Muscle of arm (tissue), 12 donors: ENCODE results near the gene RPSA. TPM values are rescaled to one million over a fixed set of nuclear protein-coding genes. Genes with fewer than 3 reads are reported as not detected.

Source experiments
- DNase-seq: peaks from one replicate; pipeline ENCODE4 v3.0.0-alpha.2; 2013
- polyA plus RNA-seq, 12 donors: library from polyadenylated mRNA; unstranded; fragments of 120-200 nt; gene quantifications; one replicate each; pipeline ENCODE4 v1.2.1, GENCODE V29; 2013; ENCODE audit not compliant: insufficient read length in 12 of 12

RPSA gene
- polyA plus RNA-seq, 12 donors = 862 to 2,369 (median 1,833) TPM; not detected in 1

GRCh38 chr3:39383881-39384664, 22.4 kb upstream of the RPSA start:
- DNase-seq = peak; percentile 92

GRCh38 chr3:39384665-39385000, 21.9 kb upstream of the RPSA start:
- no peak for DNase-seq

DNA sequence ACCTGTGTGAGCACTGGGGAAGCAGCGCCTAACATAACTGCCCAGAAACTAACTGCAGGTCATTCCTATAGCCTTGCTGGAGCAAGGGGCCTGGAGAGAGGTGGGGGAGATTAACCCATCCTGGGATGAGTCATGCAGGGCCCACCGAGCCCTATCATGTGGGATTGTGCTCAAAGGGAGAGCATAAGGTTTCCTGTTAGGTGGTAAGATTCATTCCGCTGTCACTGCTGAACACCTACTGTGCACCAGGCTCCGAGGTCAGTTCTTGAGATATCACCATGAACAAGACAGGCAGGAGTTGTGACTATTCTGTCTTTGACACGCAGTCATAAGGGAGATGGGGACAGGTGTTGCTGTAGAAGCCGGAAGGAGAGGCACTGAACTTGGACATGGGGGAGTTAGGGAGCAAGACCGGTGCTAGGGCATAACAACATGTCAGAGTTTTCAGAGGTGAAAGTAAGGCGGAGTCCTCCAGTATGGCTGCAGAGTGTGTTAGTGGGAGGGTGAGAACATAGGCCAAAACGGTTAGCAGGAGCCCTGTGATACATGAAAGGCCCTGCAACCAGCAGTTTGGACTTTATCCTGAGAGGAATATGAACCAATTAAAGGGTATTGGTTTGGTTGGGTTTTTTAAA, 20.9 kb upstream of the RPSA start:
- DNase-seq = no peak

GRCh38 chr3:39386318-39386717, 20.2 kb upstream of the RPSA start:
- no peak for DNase-seq

DNA sequence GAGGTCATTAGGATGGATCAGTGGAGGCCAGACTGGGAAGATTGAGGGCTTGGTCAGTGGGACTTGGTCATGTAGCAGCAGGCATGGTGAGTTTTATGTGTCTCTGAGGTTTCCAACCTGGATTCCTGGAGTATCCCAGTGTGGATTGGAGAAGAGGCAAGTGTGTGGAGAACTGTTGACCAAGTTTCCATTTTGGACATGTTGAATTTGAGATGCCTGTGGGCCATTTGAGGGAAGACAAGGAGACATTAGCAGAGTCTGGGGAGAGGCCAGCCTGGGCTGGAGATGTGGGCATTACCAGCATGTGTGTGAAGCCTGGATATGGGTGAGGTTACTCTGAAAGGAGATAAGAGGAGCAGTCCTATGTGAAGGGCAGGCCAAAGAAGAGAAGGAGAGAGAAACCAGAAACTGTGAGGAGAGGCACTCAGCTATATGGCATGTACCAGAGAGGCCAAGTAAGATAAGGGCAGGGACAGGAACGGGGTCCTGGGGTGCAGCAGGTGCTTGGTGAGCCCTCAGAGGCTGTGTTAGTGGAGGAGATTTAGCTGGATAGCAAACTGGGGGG, 19.0 kb upstream of the RPSA start:
- DNase-seq = no peak

DNA sequence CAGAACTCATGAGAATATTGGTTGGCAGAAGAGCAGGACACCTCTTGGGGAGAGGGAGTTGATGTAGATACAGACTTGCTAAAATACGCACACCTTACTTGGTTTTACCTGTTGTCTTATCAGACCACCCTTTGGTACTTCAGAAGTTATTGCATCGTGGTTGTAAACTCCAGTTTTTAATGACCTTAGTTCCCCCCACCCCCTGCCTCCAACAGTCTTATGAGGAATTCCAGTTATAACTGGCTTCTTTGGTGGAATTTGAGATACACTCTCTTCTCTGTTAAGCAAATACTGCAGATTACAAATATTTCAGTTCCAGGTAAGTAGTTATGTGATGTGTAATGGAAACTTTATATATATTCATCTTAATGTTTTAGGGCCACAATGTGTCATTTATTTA, 18.4 kb upstream of the RPSA start:
- no peak for DNase-seq

DNA sequence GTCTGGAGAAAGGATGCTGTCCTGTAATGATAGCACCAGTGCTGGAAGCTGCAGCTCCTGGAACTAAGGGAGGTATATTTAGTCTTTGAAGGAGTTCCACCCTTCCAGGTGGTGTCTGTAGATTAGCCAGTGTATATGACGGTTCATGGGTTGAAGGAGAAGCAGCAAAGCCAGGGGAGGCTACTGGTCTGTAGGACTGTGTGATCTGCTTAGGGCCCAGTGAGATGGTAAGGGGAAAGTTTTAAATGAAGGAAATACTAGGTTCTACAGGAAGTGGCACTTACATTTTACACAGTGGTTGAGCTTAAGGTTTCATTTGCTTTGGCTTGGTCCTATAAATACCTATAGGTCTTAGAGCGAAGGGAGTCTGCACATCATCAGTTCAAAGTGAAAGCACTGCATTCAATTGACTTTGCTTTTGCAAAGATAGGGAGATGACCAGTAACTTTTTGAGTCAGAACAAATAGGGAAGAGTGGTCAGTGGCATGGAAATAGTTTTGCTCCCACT, 17.7 kb upstream of the RPSA start:
- DNase-seq = no peak

- no peak for DNase-seq
Measured at GRCh38 chr3:39390181-39390580, 16.3 kb upstream of the RPSA start.

GRCh38 chr3:39396690-39397089, 9.8 kb upstream of the RPSA start:
- no peak for DNase-seq

- no peak for DNase-seq
Measured at GRCh38 chr3:39398700-39399099, 7.8 kb upstream of the RPSA start.

DNA sequence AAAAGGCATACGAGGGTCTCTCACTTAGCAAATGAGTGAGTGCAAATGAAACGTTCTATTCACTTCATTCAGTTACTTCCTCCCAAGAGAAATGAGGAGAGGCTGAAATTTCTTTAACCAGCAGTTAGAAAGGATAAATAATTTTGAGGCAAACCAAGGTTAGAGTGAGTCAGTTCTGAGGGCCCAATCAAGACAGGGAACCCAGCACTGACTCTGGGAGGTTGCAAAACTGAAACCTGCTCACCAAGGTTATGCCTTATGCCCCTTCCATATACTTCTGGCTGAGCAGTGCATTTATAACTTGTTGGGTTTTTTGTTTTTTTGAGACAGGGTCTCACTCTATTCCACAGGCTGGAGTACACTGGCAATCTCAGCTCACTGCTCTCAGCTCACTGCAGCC, 4.5 kb upstream of the RPSA start:
- no peak for DNase-seq

DNA sequence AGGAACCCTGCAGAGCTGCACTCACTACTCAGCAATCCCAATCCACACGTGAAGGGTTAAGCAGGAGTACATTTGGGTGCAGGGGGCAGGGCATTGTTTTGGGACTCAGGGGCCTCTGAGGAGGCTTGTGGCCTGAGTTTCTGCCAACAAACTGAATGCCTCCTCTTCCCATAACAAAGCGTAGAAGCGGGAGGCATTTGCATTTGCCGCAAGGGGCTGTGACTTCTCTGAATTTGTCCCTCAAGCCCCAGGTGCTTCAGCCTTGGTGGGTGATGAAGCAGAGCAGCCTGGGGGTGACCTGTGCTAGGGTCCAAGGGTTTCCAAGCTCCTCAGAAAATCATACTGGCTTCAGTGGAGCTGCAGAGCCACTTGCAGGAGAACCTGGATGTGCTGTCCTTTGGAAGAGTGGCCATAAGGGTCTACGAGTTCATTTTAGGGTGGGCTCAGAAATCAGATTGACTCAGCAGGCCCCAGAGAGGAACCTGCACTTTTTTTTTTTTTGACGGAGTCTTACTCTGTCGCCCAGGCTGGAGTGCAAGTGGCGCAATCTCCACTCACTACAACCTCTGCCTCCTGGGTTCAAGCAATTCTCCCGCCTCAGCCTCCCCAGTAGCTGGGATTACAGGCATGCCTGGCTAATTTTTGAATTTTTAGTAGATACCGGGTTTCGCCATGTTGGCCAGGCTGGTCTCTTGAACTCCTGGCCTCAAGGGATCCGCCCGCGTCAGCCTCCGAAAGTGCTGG, 1.4 kb upstream of the RPSA start:
- DNase-seq = no peak

DNA sequence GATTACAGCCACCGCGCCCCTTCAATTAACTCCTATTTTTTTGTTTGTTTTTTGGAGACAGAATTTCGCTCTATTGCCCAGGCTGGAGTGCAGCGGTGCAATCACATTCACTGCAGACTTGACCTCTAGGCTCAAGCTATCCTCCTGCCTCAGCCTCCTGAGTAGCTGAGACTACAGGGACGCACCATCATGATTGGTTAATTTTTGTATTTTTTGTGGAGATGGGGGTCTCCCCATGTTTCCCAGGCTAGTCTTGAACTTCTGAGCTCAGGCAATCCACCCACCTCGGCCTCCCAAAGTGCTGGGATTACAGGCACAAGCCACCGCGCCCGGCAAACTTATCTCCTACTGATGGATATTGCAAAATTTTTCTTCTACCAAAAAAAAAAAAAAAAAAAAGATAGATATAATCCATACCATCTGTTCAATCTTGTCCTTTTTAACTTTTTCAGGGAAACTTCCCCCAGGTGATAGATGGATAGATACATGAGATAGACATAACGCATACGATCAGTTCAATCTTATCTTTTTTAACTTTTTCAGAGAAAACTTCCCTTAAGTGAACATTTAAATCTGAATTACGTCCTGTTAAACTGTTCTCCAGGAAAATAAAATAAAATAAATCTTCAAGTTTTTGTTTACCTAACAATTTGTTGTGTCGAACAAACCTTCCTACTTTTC, 693 bp upstream of the RPSA start:
- DNase-seq = no peak

DNA sequence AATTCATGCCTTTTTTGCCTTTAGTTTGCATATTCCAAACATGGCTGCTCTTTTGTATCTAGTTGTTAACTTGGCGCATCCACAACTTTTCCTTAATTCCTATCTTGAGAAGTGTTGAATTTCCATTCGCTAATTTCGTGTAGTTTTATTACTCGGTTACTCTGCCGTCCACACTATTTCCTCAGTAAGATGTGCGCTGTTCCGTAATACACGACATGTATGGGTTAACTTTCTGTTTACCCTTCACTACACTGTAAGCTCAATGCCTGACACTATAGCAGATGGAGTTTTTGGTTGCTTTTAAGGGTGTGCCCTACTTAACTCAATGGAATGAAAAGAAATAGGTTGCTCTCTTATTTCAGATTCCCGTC, 724 bp downstream of the RPSA start:
- no peak for DNase-seq

DNA sequence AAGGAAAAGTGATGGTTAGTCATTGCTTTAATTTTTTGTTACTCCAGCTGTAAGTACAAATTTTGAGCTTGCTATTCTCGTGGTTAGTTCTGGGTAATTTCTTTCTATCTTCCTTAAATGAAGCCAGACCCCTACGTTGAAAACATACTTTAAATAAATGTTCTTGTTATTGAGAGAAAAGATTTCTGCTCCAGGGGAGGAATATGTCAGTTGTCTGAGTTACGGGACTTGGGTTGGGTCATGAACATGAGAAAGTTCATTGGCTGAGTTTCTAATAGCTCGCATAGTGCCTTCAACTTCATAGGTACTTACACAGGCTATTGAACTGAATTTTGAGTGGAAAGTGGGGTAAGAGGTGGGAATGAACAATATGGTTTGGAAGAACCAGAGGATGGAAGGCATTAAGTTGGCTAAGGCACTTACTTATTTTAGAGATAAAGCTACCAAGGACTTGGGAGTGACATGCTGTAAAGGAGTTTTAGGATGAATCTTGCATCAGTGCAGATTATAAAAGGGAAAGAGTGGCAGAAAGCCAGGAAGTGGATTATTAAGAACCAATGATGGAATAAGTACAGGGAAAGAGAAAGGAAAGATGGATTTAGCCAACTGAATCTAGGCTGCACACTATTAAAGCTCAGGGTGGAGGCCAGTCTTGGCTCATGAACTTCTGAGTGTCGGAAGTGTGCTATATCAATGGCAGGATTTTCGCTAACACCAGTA, 1.4 kb downstream of the RPSA start:
- no peak for DNase-seq

DNA sequence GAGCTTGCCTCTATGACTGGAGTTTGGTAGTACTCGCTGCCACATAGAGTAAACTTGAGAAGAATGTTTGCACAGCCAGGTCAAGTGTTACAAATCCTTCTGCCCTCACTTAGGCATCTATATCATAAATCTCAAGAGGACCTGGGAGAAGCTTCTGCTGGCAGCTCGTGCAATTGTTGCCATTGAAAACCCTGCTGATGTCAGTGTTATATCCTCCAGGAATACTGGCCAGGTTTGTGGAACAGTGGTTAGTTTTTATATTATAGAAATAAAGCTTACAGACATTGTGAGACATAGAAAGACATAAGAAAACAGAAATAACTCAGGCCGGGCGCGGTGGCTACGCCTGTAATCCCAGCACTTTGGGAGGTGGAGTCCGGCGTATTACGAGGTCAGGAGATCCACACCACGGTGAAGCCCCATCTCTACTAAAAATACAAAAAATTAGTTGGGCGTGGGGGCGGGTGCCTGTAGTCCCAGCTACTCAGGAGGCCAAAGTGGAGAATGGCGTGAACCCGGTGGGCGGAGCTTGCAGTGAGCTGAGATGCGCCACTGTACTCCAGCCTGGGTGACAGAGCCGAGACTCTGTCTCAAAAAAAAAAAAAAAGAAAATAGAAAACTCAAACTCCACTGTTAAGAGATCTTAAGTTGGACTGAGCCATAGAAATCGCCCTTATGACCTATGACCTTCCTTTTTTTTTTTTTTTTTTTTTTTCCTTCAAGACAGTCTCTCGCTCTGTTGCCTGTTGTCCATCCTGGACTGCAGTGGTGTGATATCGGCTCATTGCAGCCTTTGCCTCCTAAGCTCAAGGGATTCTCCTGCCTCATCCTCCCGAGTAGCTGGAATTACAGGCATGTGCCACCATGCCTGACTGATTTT, 2.2 kb downstream of the RPSA start:
- no peak for DNase-seq

DNA sequence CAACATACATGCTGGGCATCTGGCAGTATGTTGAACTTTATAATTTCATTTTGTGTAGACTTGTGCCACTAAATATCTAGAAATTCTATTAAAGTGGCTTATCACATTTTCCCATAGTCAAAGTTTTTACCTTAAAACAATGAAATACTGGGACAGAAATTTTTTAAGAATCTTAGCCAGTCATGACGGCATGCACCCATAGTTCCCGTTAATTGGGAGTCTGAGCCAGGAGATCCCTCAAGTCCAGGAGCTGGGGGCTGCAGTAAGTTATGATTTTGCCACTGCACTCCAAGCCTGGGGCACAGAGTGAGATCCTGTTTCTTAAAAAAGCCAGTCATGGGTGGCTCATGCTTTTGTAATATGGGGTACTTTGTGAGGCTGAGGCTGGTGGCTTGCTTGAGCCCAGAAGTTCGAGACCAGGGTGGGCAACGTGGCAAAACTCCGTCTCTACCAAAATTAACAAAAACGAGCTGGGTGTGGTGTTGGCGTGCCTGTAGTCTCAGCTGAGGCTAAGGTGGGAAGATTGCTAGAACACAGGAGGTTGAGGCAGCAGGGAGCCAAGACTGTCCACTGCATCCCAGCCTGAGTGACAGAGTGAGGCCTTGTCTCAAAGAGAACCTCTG, 3.1 kb downstream of the RPSA start:
- DNase-seq = no peak

- DNase-seq = no peak
Measured at GRCh38 chr3:39410893-39411292, 4.4 kb downstream of the RPSA start.

DNA sequence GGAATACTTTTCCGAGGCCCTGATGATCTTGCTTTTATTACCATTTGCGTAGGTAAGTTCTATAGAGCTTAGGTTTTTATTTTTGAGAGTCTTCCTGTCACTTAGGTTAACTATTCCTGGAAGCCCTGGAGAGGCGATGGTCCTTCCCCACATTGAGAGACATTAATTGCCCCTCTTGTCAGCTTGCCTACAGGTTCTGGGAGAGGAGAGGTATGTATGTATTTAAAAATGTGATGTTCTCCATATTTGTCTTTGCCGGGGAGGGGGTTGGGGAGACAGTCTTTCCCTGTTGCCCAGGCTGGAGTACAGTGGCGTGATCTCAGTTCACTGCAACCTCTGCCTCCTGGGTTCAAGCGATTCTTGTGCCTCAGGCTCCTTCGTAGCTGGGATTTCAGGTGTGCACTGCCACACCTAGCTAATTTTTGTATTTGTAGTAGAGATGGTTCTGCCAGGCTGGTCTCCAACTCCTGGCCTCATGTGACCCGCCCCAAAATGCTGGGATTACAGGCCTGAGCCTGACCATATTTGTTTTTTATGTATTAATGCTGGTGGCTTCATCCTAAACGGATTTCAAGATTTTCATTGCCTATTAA, 6.2 kb downstream of the RPSA start:
- DNase-seq = no peak
